Measurements from ENCODE around the gene RPP30.

Gene RPP30

DNA sequence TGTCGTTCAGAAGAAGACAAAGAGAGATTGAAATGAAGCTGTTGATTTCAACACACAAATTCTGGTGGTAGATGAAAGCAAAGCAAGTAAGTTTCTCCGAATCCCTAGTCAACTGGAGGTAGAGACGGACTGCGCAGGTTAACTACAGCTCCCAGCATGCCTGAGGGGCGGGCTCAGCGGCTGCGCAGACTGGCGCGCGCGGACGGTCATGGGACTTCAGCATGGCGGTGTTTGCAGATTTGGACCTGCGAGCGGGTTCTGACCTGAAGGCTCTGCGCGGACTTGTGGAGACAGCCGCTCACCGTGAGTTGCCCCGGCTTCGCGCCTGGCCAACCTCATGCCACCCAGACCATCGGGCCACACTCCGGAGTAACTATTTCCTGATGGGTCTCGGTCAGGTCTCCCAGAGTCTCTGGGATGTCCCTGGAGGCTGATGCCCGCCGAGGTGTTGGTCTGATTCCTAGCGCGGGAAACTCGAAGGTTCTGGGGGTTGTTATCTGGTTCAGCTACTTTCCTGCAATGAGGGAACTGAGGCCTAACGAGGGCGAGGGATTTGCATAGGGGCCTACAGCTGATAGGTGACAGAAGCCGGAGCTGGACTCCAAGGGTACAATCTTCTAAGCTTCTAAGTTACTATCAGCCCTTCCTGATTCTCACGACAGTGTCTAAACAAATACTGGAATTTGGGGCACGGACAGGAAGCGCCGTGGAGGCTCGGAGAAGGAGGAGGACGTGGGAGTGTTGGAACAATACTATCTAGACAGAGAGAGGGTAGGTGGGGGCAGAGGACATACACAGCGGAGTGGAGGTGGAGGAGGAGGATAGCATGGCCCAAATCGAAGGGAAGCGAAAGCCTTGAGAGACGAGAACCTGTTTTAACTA, at the start of gene RPP30:
Gene RPP30, plus strand, starts transcription at position 209 of the 882 bp plus-strand sequence. Its CDS starts 13 bp downstream, at position 222.
- DNase-seq: peak; percentile 79 to 85

DNA sequence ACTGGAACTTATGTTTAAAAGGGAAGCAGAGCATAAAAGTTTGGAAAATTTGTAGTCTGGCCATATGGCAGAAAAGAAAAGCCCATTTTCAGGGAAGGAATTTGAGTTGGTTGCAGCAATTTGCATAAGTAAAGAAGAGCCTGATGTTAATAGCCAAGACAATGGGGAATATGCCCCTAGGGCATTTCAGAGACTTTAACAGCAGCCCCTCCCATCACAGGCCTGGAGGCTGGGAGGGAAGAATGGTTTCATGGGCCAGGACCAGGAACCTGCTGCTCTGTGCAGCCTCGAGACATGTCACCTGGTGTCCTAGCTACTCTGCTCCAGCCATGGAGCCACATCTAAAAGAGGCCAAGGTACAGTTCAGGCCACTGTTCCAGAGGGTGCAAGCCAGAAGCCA, 49.3 kb upstream of the RPP30 start:
- no peak for DNase-seq

DNA sequence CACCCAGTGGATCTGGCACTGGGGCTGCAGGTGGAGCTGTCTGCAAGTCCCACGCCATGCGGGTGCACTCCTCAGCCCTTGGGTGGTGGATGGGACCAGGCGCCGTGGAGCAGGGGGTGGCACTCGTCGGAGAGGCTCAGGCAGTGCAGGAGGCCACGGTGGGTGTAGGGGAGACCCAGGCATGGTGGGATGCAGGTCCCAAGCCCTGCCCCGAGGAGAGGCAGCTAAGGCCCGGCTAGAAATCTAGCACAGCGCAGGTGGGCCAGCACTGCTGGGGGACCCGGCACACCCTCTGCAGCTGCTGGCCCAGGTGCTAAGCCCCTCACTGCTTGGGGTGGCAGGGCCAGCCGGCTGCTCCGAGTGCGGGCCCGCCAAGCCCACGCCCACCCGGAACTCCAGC, 39.7 kb upstream of the RPP30 start:
- no peak for DNase-seq

DNA sequence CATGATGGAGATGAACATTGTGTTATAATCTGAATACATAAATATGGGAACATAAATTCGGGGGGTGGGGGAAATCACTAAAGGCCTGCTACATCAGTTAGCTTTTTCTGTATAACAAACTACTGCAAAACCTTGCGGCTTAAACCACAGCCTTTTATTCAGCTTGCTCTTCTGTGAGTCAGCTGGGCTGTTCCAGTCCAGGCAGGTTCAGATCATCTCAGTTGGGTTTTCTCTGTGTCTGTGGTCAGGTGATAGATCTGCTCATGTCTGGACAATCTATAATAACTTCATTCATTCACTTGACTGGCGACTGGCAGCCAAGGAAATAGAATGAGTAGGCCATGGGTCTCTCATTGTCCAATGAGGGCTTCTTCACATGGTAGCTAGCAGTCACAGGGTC, 37.4 kb upstream of the RPP30 start:
- no peak for DNase-seq

DNA sequence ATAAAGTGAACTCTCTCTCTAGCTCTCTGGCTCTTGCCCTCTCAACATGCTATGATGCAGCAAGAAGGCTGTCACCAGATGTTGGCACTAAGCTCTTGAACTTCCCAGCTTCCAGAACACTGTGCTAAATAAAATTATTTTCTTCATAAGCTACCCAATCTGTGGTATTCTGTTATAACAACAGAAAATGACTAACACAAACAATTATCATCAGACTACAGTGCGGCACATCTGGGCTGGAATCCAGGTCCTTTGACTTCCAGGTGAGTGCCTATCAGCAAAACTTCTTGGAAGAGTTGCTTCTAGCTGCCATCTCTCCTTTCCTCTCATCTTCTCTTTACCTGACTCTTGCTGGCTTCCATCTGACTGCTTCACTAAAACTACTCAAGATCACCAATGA, 34.3 kb upstream of the RPP30 start:
- DNase-seq: no peak

DNA sequence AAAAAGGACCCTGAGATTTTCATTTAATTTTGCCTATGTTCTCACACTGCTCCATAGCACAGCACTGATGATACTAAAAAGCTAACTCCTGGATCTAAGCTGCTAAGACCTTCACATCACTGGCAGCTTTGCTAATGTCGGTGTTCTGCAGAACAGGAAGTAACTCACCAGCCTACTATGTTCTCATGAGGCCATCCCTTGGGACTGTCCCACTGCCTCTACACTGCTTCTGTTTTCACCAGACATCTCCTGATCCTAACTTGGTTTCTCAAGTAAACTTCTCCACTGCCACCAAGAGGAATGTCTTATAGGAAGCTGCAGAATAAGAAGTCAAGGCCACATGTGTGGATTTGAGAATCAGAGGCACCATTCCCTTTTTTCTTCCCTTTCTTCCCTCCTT, 29.0 kb upstream of the RPP30 start:
- no peak for DNase-seq

DNA sequence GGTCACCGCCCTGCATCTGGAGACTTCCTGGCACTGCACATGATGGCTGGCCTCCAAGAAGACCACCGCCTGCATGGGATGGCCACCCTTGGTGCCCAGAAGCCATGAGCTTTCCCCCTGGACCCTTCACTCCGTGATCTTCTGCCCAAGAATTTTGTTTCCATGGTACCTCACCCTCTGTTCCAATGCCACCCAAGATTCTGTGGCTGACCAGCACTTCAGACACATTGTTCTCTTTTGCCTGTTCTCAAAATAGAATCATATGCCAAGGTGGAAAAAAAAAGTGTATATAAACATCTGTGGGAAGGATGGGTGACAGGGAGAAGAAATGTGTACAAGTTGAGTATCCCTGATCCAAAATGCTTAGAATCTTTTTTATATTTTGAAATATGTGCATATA, 26.0 kb upstream of the RPP30 start:
- no peak for DNase-seq

DNA sequence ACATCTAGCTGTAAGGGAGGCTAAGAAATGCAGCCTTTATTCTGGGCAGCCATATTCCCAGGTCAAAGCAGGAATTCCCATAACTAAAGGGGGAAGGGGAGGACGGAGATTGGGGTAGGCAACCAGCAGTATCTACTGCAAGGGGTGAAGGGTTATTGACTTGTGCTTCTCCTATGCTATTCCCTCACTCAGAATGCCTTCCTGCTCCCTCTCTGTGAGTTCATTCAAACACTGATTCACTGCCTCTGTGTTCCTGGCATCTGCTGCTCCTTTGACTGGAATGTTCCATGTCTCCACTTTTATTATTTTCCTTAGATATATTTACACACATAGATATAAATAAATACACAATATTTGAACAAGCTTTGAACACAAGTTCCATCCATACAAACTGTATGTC, 25.0 kb upstream of the RPP30 start:
- DNase-seq: no peak

DNA sequence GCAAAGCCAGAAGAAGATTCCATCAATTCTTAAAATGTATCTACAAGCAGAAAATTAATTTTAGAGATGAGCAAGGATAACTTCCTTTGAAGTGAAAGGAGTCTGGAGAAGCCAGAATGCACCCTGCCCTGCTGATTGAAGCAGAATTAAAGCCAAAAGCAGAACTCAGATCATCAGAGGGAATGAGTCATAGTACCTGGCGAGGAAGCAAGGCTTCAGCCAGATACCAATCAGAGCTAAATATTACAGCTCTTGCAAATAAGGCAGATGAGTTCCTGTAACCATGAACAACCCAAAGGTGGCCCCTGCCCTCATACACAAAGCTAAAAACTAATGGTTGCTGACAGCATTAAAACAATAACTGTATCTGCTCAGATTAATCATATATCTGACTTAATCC, 24.3 kb upstream of the RPP30 start:
- peak in 1 of 2 donors; percentile 16 for DNase-seq

DNA sequence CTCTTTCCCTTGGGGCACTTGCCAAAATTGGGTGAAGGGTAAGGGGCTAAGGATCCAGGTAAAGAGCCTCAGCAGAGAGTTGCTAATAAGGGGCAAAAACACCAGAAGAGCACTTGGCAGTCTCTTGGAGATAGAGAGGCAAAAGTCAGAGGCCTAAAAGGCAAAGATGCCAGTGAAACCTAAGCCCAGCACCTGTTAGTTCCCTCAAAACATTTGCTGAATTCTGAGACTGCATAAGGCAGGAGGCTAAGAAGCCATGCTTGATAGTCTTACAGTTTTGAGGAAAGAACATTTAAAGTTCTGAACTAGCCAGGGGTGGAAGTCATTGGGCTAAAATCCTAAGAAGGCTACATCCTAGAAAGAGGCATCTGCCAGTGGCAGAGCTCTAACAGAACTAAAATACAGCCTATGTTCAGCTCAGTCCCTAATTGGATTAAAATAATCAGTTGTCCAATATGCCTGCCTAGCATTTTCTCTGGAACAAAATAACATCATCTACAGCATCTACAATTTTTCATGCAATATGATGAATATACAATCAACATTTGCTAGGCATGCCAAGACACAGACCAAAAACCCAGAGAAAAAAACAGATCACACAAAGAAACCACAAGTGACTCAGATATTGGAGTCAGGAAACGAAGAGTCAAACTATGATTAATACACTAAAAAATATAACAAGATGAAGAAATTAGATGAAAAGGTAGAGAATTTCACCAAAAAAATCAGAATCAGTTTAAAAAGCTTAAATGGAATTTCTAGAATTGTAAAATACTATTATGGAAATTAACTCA, 21.6 kb upstream of the RPP30 start:
- DNase-seq: no peak

DNA sequence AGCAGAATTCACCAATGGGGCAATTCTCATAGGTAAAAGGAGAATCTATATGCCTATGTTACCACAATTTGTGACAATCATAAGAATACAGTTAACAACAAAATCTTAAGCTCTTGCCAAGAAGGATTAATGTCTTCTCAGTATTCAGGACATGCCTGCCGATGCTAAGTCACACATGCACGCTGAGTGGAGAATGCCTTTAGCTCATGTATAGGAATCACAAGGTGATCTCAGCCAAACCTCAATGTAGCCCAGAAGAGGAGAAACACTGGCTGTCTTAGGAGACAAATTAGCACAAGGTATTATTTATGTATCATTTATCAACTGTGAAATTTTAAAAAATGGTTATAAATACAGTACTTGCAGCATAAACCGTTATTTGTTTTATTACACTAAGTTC, 16.6 kb upstream of the RPP30 start:
- DNase-seq: no peak

DNA sequence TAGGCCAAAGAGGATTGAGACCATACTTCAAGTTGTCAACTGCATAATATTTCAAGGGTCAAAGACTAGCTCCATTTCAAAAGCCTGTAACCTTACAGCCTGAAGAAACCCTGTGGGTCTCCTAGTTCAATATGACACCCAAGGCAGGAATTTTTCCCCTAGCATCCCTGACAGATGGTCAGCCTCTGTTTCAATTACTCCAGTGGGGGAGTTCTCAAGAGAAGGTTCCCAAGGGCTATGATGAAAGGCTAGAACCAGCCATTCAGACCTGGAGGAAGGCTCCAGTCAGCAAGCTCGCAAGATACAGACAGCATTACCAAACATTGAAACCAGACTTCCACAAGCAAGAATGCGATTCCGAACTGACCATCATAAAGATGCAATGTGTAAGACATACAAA, 15.5 kb upstream of the RPP30 start:
- no peak for DNase-seq

DNA sequence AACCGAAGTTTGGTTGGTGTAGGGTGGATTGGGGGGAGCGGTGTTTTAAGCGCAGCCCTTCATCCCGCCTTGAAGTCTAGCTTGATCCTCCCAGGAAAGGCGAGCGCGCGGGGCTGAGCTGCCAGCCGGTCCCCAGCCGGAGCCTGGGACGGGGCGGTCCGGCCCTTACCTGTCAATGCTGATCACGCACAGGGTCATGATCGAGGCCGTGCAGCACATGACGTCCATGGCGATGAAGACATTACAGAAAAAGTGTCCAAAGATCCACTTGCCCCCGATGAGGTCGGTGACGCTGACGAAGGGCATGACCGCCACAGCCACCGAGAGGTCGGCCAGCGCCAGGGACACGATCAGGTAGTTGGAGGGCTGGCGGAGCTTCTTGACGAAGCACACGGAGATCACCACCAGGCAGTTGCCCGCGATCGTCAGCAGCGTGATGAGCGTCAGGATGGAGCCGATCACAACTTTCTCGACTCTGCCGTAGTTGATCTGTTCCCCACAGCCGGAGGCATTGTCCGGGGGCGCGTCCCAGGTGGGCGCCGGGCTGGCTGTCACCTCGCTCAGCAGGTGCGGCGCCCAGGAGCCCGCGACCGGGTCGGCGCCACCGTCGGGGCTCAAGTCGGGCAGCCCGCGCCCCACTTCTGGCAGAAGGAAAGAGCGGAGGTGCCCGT, 14.7 kb upstream of the RPP30 start:
- no peak for DNase-seq

DNA sequence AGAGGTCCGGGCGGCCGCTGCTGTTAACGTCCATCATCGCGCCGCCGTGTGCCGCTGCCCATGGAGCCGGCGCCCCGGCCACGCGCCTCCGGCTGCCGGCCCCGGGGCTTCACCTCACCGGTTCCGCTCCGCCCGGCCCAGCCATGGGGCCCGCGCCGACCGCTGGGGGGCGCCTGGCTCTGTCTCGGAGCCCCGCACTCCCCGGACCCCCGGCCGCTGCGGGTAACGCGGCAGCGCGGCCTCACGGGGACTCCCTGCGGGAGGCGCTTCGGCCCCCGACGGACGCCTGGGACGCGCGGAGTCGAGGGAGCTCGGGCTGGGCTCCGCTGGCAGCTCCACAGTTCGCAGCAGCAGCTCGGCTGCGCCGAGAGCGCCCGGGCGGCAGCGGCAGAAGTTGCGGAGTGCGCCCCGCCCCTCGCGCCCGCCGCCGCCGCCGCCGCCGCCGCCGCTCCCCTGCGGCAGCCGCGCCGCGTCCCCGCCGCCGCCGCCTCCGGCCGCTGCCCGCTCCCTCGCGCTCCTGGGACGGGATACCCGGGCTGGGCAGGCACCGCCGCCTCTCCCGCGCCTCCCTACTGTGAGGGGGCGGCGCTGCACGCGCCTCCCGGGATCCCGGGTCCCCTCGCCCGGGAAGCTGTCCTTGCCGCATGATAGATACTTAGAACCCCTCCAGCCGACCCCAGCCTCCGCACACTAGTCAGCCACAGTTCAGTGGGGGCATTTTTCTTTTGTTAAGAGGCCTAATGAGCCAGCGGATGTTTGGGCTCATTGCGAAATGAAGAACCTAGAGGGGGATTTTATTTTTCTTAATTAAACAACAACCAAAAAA, 13.9 kb upstream of the RPP30 start, which contains the start of gene HTR7:
Gene HTR7, minus strand, starts transcription at position 405 of the 826 bp plus-strand sequence. Its CDS starts 368 bp downstream, at position 37.
- DNase-seq: peak; percentile 56 to 68

DNA sequence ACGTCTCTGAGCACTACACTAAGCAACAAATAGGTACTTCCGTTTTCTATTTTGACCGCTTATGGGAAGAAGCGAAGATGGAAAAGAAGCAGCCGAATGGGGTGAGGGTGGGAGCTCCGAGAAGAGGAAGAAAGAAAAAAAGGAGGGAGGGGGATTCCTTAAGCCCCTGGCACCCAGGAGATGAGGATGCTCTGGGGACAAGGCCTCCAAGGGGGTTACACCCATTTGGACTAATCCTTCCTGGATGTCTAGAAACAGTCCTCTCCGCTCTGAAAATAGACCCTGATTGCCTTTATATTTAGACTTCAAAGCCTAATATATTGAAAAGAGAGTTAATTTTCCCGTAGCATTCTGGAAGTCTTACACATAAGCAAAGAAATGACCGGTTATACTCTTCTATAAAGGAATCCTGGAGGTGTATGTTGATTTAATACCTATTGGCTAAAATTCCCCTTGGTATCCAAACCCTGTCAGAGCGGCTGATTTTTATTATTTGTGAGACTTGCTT, 13.3 kb upstream of the RPP30 start:
- DNase-seq: no peak

DNA sequence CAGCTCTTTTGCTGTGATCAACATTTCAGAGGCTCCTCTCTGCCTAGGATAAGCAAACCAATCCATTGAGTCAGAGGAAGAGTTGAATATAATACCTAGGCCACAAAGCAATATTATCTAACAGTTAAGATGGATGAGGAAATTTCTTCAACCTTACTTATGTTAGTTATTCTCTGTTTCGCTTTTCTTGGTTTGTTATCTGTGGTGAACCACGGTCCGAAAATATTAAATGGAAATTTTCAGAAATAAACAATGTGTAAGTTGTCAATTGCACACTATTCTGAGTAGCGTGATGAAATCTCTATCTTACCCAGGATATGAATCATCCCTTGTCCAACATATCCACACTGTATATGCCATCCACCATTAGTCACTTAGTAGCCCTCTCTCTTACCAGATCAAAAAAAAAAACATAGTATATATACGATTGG, 12.4 kb upstream of the RPP30 start:
- DNase-seq: no peak

DNA sequence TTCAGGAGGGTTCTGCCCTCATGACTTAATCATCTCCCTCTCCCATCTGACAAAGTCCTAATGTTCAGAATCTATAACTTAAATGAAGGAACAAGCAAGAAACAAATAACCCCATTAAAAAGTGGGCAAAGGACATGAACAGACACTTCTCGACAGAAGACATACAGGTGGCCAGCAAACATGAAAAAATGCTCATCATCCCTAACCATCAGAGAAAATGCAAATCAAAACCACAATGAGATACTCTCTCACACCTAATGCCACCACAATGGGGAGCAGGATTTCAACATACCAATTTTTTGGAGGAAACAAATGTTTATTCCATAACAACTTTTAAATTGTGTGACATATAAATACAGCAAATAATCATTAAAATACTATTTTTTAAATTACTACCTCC, 11.0 kb upstream of the RPP30 start:
- no peak for DNase-seq

DNA sequence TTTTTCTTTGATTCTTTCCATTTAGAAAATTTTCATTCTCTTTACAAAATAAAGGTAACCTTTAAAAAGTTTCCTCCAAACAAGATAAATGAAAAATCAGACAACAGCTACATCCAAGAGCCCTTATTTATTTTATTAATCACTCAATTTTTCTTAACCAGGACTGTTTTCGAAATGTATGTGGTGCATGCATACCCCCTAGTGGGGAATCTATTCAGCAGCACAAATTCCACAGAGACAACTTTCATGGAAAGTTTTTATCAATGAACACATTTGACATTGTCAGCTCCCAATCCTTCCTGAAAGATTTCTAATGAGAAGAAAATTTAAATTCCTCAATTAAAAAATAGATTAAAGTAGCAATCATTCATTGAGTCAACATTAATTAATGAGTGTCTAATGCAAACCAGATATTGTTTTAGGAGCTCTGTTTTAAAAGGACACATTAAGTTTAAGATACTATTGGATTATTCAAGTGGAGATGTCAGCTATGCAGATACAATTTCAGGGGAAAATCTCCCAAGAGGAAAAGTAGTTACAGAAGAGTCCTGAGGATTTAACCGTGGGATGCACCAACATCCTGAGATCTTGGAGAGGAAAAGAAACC, 8.8 kb upstream of the RPP30 start:
- DNase-seq: peak in 1 of 2 donors; percentile 27

DNA sequence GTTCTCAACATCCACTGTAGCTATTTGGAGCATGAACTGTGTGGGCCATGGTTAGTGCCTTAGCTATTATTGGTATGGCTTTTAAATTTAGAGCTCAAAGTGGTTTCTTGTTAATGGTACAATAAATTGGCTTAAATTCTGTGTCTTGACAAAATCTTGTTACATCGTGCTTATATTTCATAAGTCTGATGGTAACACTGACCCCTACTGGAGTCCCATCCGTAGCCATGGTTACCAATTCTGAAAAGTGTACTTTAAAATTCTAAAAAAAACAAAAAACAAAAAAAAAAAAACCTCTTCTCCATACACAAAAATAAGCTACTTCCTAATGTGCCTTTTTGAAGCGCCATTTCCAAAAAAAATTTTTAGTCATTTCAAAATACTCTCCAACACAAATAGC, 6.4 kb upstream of the RPP30 start:
- DNase-seq: no peak

DNA sequence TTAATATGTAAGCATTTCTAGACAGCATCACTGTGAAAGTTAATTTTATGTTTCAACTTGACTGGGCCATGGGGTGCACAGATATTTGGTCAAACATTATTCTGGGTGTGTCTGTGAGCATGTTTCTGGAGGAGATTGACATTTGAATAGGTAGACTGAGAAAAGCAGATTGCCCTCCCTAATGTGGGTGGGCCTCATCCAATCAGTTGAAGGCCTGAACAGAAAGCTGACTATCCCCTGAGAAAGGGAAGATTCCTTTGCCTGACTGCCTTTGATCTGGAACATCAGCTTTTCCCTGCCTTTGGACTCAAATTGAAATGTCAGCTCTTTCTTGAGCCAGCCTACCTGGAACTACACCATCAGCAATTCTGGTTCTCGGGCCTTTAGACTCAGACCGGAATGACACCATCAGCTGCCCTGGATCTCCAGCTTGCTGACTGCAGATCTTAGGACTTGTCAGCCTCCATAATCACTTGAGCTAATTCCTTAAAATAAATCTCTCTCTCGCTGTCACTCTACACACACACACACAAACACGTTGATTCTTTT, 5.7 kb upstream of the RPP30 start:
- no peak for DNase-seq

DNA sequence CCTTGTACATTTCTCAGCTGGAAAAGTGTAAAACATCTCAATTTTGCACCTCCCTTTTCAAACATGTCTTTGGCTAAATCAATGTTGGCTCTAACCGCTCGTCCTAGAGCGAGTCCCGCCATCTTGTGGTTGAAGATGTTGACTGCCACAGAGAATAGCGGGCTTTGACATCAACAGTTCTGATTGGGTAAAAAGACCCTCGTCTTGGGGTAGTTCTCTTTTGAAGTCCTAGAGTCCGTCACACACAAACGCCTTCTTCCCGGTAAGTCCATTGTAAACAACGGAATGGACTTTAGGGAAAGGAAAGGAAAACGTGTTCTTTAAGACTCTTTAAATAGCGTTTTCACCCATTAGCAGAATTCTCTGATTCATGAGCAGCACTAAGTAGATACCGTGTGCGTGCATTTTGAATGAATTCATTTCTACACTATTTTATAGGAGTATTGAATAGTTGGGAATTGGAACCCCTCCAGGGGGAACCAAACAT, 452 bp upstream of the RPP30 start:
- DNase-seq: peak; percentile 48 to 65

Data from CD4-positive, alpha-beta T cell treated with Interferon alpha-2 for 1 hour (primary cell).